DMS79 (cell line): ENCODE data around the gene DOP1B.
"Not testable (repeated sequence)": the region's sequence is repeated elsewhere in the genome, so short reads cannot be mapped to it uniquely, and the experiment has no call there.

Source experiments
- DNase-seq: peaks from one replicate; lab custom pipeline; 2025; lab: John Stamatoyannopoulos, UW

The DOP1B gene, protein sequence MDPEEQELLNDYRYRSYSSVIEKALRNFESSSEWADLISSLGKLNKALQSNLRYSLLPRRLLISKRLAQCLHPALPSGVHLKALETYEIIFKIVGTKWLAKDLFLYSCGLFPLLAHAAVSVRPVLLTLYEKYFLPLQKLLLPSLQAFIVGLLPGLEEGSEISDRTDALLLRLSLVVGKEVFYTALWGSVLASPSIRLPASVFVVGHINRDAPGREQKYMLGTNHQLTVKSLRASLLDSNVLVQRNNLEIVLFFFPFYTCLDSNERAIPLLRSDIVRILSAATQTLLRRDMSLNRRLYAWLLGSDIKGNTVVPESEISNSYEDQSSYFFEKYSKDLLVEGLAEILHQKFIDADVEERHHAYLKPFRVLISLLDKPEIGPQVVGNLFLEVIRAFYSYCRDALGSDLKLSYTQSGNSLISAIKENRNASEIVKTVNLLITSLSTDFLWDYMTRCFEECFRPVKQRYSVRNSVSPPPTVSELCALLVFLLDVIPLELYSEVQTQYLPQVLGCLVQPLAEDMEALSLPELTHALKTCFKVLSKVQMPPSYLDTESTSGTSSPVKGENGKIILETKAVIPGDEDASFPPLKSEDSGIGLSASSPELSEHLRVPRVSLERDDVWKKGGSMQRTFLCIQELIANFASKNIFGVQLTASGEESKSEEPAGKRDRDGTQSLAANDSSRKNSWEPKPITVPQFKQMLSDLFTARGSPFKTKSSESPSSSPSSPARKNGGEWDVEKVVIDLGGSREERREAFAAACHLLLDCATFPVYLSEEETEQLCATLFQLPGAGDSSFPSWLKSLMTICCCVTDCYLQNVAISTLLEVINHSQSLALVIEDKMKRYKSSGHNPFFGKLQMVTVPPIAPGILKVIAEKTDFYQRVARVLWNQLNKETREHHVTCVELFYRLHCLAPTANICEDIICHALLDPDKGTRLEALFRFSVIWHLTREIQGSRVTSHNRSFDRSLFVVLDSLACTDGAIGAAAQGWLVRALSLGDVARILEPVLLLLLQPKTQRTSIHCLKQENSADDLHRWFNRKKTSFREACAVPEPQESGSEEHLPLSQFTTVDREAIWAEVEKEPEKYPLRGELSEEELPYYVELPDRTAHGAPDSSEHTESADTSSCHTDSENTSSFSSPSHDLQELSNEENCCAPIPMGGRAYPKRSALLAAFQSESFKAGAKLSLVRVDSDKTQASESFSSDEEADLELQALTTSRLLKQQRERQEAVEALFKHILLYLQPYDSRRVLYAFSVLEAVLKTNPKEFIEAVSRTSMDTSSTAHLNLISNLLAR (N-terminal part only)

DNA sequence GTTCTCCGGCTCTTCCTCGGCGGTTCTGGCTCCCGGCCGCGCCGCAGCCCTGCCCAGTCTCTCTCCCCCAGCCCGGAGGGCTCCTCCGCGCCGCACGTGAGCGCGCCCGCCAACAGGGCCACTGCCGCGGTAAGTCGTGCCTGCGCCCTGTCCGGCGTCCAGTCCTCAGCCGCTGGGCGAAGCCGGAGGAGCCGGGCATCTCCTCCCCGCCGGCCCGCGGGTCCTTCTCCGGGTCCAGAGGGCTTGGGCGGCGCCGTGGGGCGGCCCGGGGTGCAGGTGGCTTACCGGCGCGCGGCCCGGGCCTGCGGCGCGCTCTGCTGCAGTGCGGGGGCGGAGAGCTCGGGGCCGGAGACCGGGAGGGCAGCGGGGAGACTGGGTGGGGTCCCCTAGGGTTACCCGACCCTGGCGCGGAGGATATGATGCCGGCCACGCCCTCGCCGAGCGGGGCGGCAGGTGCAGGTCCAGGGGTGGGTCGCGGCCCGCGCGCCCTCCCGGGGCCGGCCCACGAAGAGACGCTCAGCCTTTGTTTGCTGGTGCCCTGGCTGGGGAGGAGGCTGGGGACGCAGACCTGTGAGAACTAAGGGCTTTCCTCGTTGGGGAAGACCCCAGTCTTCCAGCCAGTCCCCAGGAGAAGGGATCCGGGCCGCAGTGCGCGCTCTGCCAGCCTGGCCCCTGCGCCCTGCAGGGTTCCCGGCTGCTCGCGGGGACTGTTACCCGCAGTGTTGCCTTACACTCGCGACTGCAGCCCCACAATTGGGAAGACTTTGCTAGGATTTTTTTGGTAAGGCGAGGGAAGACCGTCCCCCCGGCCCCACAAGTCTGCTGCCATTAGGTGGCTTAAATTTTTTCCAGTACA, at the start of gene DOP1B:
DOP1B (plus strand) TSS at position 10 of the 856 bp plus-strand sequence. CDS start 7,910 bp downstream, outside the sequence.
- DNase-seq: no peak

DNA sequence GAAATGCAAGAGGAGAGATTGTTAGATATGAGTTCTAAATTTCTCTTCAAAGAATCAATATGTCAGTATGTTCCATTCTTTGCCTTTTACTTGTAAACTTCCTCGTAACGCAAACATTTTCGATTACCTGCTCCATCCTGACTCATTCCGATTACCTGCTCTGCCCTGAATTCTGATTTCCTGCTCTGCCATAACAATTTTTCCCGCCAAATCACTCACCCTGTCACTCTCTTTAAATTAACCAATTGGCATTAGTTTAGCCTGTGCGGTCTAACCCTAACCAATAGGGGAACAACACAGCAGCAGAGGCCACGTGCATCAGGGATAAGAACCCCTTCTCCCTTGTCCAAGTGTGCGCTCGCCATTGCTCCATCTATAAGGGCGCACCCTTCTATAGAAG, 46.8 kb upstream of the DOP1B start:
- no peak for DNase-seq

DNA sequence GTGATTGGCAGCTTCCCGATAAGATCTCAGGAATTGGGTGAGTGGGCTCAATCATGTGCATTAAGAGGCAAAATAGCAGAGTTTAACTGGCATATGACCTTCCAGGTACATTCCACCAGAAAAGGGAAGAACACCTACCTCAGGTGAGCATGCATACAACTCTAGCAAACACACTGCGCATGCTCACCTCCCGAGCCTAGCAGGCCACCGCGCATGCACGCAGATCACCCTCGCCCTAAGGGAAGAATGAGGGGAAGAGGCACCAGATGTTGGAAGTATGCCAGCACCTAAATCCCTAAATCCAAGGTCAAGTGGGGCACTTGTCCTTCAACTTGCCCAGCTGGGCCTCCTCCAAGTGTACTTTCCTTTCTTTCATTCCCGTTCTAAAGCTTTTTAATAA, 45.4 kb upstream of the DOP1B start:
- no peak for DNase-seq

DNA sequence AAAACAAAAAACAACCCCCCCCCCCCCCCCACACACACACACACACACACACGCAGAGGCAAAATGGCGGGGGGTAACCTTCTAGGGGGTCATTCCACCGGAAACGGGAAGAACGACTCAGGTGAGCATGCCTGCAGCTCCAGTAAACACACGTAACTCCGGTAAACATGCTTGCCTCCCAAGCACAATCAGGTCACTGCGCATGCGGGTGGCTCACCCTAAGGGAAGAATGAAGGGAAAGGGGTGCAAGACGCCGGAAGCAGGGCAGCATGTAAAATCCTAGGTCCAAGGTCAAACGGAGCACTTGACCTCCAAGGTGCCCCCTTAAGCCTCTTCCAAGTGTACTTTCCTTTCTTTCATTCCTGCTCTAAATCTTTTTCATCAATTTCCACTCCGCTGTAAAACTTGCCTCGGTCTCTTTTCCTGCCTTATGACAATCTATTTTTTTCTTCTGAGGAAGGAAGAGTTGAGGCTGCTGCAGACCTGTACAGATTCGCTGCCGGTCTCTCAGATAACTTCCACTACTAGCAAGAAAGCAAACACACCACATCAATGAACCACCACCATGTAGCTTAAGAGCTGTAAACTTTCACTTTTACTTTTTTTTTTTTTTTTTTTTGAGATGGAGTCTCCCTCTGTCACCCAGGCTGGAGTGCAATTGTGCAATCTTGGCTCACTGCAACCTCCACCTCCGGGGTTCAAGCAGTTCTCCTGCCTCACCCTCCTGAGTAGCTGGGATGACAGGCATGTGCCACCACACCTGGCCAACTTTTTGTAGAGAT, 42.8 kb upstream of the DOP1B start:
- peak; percentile 50 for DNase-seq

DNA sequence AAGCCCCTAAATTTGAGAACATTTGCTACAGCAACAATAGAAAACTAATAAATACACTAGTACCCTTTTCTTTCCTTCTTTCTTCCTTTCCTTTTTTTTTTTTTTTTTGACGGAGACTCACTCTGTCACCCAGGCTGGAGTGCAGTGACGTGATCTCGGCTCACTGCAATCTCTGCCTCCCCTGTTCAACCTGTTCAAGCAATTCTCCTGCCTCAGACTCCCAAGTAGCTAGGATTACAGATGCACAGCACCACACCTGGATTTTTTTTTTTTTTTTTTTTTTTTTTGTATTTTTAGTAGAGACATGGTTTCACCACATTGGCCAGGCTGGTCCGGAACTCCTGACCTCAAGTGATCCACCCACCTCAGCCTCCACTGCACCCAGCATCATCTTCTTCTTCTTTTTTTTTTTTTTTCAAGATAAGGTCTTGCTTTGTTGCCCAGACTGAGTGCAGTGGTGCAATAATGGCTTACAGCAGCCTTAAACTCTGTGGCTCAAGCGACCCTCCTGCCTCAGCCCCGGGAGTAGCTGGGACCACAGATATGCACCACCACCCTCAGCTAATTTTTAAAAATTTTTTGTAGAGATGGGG, 41.4 kb upstream of the DOP1B start:
- no peak for DNase-seq

DNA sequence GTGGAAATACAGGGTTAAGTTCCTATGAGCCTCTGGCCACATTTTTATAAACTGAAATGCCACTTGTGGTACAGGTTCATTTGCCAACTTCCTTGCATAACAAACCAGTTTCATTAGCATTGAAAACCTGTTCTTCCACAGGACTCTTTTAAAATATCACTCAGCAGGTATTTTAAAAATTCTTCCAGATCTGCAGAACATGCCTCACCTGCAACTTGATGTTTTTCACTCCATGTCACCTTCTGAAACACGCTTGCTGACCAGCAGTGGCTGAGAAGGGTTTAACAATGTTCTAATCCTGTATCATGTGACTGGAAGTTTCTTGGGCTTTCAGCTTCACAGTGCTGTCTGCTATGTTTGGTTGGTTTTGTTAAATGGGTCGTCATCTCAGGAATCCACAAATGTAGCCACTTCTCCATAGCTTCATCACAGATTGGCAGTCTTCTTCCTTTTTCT, 39.3 kb upstream of the DOP1B start:
- no peak for DNase-seq

DNA sequence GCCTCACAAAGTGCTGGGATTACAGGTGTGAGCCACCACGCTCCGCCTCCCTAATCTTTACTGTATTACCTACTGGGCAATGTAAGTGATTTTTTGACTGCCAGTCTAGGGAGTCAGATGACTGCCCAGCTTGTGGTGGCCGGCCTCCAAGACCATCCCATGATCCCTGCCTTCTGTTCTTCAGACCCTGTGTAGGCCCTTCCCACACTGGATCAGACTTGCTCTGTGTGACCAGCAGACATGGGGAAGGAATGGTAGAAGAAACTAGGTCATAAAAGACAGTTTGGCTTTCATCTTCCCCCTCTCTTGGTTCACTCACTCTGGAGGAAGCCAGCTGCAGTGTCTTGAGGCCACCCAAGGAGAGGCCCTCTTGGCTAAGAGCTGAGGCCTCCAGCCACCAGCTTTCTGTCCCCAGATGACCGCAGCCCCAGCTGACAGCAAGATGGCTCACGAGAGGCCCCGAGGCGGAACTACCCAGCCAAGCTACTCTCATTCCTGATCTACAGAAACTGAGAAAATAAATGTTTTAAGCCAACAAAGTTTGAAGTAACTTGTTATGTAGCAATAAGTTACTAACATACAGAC, 36.2 kb upstream of the DOP1B start:
- no peak for DNase-seq

DNA sequence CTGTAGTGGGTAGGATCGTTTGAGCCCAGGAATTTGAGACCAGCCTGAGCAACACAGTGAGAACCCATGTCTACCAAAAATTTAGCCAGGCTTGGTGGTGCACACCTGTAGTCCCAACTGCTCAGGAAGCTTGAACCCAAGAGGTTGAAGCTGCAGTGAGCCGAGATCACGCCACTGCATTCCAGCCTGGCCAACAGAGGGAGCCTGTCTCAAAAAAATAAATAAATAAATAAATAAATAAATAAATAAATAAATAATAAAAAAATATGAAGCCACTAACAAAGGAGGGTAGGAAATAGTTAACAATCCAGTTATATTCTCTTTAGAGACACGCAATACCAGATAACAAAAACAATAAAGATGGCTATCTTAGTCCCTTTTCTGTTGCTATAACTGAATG, 33.6 kb upstream of the DOP1B start:
- no peak for DNase-seq

DNA sequence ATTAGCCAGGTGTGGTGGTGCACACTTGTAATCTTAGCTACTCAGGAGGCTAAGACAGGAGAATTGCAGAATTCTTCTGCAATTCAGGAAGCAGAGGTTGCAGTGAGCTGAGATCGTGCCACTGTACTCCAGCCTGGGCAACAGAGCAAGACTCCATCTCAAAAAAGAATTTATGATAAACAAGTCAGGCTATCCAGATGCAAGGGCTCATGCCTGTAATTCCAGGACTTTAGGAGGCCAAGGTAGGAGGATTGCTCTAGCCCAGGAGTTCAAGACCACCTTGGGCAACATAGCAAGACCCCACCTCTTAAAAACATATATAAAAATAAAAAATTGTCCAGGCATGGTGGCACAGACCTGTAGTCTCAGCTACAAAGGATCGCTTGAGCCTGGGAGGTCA, 32.2 kb upstream of the DOP1B start:
- DNase-seq: no peak

DNA sequence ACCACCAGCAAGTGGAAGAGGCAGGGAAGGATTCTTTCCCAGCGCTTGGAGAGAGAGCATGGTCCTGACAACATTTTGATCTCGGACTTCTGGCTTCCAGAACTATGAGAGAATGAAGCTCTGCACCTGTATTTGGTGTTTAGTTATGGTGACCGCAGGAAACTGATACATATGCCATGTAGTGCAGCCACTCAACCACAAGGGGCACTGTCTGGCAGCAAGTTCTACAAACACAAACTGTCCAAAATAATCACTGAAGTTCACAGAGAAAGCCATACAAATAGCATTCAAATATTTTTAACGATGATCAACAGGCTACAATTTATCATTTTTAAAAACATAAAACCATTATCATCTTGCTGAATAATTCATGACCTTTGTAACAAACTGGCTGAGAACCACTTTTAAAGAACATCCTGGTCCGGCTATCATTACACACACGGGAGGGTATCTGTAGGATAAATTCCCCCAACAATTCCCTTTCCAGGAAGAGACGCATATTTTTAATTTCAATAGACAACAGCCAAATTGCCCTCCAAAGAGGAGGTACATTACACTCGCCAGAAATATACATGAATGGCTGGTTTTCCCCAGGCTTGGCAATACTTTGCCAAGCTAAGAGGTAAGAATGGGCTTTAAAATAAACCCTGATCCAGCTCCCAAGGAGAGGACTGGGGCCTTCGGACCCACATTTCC, 31.0 kb upstream of the DOP1B start:
- DNase-seq: peak; percentile 29

DNA sequence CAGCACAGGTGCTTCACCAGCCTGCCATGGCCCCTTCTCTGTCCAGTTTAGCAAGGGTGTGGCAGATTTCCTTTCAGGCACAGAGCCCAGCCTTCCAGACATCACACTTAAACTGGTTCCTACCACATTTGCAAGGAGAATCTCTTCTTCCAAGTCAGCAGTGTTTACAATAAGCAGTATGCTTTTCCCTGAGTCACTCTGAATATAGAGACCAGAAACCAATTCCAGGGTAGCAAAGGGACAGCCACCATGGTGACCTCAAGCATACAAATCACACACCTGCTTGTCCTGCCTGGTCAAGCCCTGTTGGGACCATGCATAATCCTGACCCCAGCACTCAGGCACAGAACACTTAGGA, 30.4 kb upstream of the DOP1B start:
- DNase-seq: no peak

DNA sequence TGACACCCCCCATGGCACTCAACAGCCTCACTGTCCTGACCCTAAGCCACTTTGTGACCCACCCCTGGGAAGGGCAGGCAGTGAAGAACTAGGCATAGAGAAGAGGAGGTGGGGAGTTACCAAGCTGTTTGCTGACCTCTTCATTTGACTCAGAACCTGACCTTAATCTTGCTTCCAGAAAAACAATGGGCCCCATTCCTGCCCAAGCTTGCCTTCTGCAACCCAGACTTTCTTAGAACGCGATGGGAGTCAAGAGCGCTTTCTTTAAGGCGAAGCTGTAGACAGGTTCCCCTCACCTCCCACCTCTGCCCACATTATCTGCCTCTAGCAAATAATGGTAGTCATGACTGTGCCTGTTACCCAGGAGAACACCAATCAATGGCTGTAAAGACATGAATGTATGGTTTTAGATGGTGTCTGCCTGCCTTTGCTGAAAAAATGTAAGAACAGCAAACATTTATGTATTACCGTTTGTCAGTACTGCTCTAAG, 30.0 kb upstream of the DOP1B start:
- DNase-seq: no peak

DNA sequence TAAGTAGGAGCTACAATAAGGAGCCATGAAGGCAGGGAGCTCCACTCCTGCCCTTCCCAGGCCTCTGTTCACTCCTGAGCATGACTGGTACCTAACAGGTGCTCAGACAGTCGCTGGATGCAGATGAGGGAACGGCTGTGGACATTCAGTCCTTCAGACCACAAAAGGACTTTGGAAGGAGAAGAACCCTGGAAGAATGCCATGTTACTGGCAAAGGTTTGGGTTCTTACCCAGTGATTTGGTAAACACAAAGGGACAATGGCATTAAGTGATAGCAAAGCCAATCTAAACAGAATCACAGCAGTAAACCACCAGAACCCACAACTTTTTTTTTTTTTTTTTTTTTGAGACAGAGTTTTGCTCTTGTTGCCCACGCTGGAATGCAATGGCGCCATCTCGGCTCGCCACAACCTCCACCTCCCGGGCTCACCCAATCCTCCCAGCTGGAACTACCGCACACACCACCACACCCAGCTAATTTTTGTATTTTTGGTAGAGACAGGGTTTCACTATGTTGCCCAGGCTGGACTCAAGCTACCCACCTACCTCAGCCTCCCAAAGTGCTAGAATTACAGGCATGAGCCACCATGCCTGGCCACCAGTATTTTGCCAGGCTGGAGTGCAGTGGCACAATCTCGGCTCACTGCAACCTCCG, 29.2 kb upstream of the DOP1B start:
- DNase-seq: no peak

DNA sequence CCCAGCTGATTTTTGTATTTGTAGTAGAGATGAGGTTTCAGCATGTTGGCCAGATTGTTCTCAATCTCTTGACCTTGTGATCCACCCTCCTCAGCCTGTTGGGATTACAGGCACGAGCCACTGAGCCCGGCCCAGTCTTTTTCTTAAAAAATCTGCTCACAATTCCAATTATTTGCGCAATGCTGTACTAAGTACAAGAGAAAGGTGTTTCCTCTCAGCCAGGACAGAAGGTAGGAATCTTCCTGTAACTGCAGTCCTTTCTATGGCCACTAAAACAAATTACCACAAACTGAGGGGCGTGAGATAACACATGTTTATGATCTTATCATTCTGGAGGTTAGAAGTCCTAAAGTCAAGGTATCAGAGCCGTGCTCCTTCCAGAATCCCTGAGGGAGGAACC, 28.6 kb upstream of the DOP1B start:
- no peak for DNase-seq

DNA sequence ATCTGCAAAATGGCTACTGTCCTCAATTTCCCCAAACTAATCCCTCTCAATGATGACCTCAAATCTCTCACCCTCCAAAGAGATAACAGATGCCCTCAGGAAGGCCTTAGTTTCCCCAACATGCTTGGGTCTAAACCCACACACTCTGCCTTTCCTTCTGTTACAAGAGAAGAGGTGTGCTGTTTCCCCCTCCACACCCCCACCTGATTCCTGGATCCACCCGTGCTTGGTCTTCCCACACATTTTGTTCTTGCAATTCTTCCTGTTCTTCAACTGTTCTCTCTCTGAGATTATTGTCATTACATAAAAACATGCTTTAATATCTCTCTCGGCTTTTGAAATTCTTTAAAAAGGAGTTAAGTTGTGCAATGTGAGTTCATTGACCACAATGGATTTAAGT, 27.4 kb upstream of the DOP1B start:
- DNase-seq: no peak

DNA sequence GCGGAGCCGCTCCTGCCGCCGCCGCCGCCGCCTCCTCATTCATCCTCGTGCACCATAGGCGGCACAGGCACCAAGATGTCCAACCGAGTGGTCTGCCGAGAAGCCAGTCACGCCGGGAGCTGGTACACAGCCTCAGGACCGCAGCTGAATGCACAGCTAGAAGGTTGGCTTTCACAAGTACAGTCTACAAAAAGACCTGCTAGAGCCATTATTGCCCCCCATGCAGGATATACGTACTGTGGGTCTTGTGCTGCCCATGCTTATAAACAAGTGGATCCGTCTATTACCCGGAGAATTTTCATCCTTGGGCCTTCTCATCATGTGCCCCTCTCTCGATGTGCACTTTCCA, 26.2 kb upstream of the DOP1B start:
- not testable (repeated sequence) for DNase-seq

DNA sequence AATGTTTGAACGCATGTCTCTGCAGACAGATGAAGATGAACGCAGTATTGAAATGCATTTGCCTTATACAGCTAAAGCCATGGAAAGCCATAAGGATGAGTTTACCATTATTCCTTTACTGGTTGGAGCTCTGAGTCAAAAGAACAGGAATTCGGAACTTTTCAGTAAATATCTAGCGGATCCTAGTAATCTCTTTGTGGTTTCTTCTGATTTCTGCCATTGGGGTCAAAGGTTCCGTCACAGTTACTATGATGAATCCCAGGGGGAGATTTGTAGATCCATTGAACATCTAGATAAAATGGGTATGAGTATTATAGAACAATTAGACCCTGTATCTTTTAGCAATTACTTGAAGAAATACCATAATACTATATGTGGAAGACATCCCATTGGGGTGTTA, 25.8 kb upstream of the DOP1B start:
- DNase-seq: not testable (repeated sequence)

DNA sequence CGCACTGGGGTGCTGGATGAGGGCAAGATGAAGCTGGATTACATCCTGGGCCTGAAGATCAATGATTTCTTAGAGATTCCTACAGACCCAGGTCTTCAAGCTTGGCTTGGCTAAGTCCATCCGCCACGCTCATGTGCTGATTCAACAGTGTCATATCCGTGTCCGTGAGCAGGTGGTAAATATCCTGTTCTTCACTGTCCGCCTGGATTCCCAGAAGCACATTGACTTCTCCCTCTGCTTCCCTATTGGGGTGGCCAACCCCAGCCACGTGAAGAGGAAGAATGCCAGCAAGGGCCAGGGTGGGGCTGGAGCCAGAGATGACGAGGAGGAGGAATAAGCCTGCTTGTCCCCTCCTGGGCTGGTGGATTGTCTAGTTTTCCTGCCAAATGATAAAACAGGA, 23.9 kb upstream of the DOP1B start:
- no peak for DNase-seq
